ENCODE measurements around the gene CTSD.
A peak's percentile ranks its signal among the peaks of the same experiment; 100 is the strongest.

CTSD gene

GRCh38 chr11:1766719-1767398 is 3.1 kb upstream of the CTSD start:
- H3K4me1 ChIP-seq (ENCODE audit: control insufficient read depth, insufficient read depth, low read length) = peaks cover 29% of the 10 kb centered on the region
- no peaks in the 10 kb centered on the region for H3K36me3 ChIP-seq (ENCODE audit: control insufficient read depth, insufficient read depth, low read length, severe bottlenecking)
- no peak for DNase-seq (ENCODE audit: low read depth)
- H3K4me3 ChIP-seq (ENCODE audit: low read length) = no peak overlapping the region
- no peaks in the 10 kb centered on the region for H3K9me3 ChIP-seq (ENCODE audit: control insufficient read depth, low read length)
- no peaks in the 10 kb centered on the region for H3K27me3 ChIP-seq (replicated peaks; ENCODE audit: control insufficient read depth, insufficient read depth, low read length)
- H3K9ac ChIP-seq (ENCODE audit: low read length) = no peak overlapping the region

DNA sequence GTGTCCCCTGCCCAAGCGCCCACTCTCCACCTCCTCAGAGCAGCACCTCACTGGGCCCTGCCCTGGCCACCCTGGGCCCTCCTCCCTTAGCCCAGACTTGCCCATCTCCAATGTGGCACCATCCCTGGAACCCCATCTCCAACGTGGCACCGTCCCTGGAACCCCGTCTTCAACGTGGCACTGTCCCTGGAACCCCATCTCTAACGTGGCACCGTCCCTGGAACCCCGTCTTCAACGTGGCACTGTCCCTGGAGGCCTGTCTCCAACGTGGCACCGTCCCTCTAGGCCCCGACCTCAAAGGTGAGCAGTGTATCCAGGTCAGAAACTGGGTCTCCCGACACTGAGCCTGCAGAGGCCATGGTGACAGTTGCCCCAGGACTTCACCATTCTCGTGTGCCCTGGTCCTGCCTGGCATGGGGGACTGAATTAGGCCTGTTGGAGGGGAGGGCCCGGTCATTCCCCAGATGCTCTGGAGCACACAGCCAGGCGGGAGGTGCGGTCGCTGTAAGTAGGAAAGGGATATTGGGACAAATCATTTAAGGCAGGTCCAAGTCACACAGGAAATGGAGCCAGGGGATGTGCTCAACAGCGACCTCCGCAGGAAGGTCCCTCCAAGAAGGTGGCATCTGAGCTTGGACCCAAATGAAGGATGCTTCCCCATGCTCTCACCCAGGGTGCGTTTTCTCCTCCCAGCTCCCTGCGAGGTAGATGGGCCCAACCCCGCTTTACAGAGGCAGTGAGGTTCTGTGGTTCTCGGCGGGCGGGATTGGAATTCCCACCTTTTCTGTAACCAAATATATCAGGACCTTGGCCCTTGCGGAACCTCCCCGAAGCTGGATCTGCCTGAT is 2.4 kb upstream of the CTSD start:
- Histone ChIP-seq H3K36me3 (ENCODE audit: control insufficient read depth, insufficient read depth, low read length, severe bottlenecking) (peaks cover 2% of the 10 kb centered on the region), H3K27me3 (replicated peaks; ENCODE audit: control insufficient read depth, insufficient read depth, low read length) (no peaks in the 10 kb centered on the region), H3K4me3 (ENCODE audit: low read length) (no peak overlapping the region), H3K4me1 (ENCODE audit: control insufficient read depth, insufficient read depth, low read length) (peaks cover 30% of the 10 kb centered on the region), H3K9me3 (ENCODE audit: control insufficient read depth, low read length) (no peaks in the 10 kb centered on the region), H3K9ac (ENCODE audit: low read length) (no peak overlapping the region)
- DNase-seq (ENCODE audit: low read depth) = no peak

GRCh38 chr11:1763336-1763795 is 361 bp downstream of the CTSD start:
- Histone ChIP-seq H3K36me3 (ENCODE audit: control insufficient read depth, insufficient read depth, low read length, severe bottlenecking) (peaks cover 23% of the 10 kb centered on the region), H3K27me3 (replicated peaks; ENCODE audit: control insufficient read depth, insufficient read depth, low read length) (no peaks in the 10 kb centered on the region), H3K4me3 (ENCODE audit: low read length) (peak overlapping the region; percentile 85), H3K9ac (ENCODE audit: low read length) (peak overlapping the region; percentile 87), H3K9me3 (ENCODE audit: control insufficient read depth, low read length) (no peaks in the 10 kb centered on the region), H3K4me1 (ENCODE audit: control insufficient read depth, insufficient read depth, low read length) (peaks cover 44% of the 10 kb centered on the region)
- no peak for DNase-seq (ENCODE audit: low read depth)

DNA sequence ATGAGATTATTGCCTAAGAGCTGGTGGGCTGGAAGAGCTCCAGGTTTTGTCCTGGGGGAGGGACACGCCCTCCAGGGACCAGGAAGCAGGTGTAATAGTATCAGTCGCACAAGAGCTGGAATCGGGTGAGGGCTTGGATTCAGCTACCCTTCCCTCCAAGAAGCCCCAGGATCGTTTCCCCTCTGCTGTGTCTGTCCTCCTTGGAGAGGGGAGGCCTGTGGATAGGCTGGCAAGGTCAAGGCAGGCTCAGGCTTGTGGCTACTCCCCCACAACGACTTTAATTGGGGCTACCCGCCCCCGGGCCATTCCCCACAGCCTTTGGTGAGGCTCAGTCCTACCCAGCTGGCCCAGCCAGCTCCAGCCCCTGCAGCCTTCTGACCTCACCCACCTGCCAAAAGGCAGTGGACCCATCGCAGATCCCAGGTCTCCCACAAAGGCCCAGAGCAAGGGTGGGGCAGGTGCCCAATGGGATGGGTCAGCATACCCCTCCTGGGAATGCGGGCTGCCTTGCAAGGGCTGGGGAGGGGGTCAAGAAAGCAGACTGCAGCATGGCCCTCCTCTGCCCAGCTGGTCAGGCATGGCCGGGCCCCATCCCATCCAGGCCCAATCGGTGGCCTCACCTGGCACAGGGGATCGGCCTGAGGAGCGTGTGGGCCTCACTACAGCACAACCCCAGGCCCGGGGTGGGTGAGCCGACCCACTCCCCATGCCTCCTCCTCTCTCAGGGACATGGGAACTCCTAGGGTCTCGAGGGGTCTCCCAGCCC is 1.0 kb downstream of the CTSD start:
- no peaks in the 10 kb centered on the region for H3K27me3 ChIP-seq (replicated peaks; ENCODE audit: control insufficient read depth, insufficient read depth, low read length)
- H3K4me3 ChIP-seq (ENCODE audit: low read length) = peak overlapping the region; percentile 85
- peak overlapping the region; percentile 87 for H3K9ac ChIP-seq (ENCODE audit: low read length)
- H3K9me3 ChIP-seq (ENCODE audit: control insufficient read depth, low read length) = no peaks in the 10 kb centered on the region
- peaks cover 44% of the 10 kb centered on the region for H3K4me1 ChIP-seq (ENCODE audit: control insufficient read depth, insufficient read depth, low read length)
- DNase-seq (ENCODE audit: low read depth) = no peak
- peaks cover 27% of the 10 kb centered on the region for H3K36me3 ChIP-seq (ENCODE audit: control insufficient read depth, insufficient read depth, low read length, severe bottlenecking)

GRCh38 chr11:1761857-1762536 is 1.7 kb downstream of the CTSD start:
- Histone ChIP-seq H3K9ac (ENCODE audit: low read length) (peak overlapping the region; percentile 87), H3K27me3 (replicated peaks; ENCODE audit: control insufficient read depth, insufficient read depth, low read length) (no peaks in the 10 kb centered on the region), H3K4me3 (ENCODE audit: low read length) (peak overlapping the region; percentile 85), H3K36me3 (ENCODE audit: control insufficient read depth, insufficient read depth, low read length, severe bottlenecking) (peaks cover 33% of the 10 kb centered on the region), H3K4me1 (ENCODE audit: control insufficient read depth, insufficient read depth, low read length) (peaks cover 44% of the 10 kb centered on the region), H3K9me3 (ENCODE audit: control insufficient read depth, low read length) (no peaks in the 10 kb centered on the region)
- no peak for DNase-seq (ENCODE audit: low read depth)

DNA sequence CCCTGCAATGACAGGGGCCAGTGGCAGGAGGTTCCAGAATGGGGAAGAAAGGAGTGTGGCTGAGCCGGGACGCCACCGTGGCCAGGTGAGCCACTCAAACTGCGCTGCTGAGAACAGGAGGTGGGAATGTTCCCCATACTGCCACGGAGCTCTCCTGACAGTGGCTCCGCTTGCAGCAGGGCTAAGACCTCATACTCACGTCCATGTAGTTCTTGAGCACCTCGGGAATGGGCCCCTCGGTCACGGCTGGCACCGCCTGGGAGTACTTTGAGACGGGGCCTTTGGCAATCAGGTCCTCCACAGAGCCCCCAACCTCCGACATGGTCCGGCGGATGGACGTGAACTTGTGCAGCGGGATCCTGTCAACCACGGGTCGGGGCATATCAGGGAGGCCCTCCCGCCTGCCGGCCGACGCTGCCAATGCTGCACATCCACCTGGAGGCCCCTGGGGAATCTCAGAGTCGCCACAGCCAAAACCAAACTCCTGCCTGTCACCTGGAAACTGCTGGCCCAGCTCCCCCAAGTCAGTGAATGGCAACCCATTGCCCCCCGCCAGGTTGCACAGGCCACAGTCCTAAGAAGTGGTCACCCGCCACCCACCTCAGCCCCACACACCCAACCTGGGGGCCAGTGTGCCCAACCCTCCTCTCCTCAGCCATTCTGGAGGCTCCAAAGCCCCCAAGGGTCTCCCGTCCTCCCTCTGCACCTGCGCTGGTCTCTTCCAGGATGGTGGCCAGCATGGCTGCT is 2.4 kb downstream of the CTSD start:
- H3K9ac ChIP-seq (ENCODE audit: low read length) = peak overlapping the region; percentile 87
- H3K4me3 ChIP-seq (ENCODE audit: low read length) = peak overlapping the region; percentile 85
- peaks cover 44% of the 10 kb centered on the region for H3K4me1 ChIP-seq (ENCODE audit: control insufficient read depth, insufficient read depth, low read length)
- no peaks in the 10 kb centered on the region for H3K27me3 ChIP-seq (replicated peaks; ENCODE audit: control insufficient read depth, insufficient read depth, low read length)
- peaks cover 40% of the 10 kb centered on the region for H3K36me3 ChIP-seq (ENCODE audit: control insufficient read depth, insufficient read depth, low read length, severe bottlenecking)
- H3K9me3 ChIP-seq (ENCODE audit: control insufficient read depth, low read length) = no peaks in the 10 kb centered on the region
- no peak for DNase-seq (ENCODE audit: low read depth)

DNA sequence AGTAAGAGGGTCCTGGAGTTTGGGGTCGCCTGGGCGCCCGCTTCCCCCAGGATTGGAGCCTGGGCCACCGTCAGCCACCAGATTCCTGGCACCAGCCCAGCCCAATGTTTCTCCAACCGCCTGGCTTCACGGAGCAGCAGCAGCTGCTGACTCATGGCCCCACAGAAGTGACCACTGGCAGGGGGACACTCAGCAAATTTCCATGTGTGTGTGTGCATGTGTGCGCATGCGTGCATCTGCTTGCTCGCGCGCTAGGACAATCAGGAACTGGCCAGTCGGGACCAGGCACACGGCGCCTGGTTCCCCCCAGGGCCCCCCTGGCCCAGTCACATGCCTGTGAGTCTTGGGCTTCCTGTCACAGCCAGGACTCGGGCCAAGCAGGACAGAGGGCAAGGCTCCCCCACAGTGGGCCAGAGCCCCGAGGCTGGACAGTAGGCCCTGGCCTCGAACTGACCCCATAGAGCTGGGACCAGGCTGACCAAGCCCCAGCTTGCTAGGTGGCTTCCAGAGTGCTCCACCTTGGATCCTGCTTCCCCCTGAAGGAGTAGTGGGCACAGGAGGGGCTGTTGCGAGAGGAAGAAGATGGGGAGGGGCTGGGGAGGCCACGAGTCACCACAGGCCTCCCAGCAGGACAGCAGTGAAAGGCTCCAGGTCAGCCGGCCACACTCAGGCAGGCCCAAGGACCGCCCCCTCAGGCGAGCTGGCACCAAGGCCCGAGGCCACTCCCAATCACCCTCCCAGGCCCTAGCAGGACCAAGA is 3.2 kb downstream of the CTSD start:
- DNase-seq (ENCODE audit: low read depth) = no peak
- Histone ChIP-seq H3K36me3 (ENCODE audit: control insufficient read depth, insufficient read depth, low read length, severe bottlenecking) (peaks cover 48% of the 10 kb centered on the region), H3K9ac (ENCODE audit: low read length) (peak overlapping the region; percentile 87), H3K4me1 (ENCODE audit: control insufficient read depth, insufficient read depth, low read length) (peaks cover 44% of the 10 kb centered on the region), H3K27me3 (replicated peaks; ENCODE audit: control insufficient read depth, insufficient read depth, low read length) (no peaks in the 10 kb centered on the region), H3K9me3 (ENCODE audit: control insufficient read depth, low read length) (no peaks in the 10 kb centered on the region), H3K4me3 (ENCODE audit: low read length) (peak overlapping the region; percentile 47)

GRCh38 chr11:1759851-1760220 is 3.9 kb downstream of the CTSD start:
- Histone ChIP-seq H3K9me3 (ENCODE audit: control insufficient read depth, low read length) (no peaks in the 10 kb centered on the region), H3K36me3 (ENCODE audit: control insufficient read depth, insufficient read depth, low read length, severe bottlenecking) (peaks cover 55% of the 10 kb centered on the region), H3K4me3 (ENCODE audit: low read length) (peak overlapping the region; percentile 47), H3K4me1 (ENCODE audit: control insufficient read depth, insufficient read depth, low read length) (peaks cover 44% of the 10 kb centered on the region), H3K9ac (ENCODE audit: low read length) (peak overlapping the region; percentile 87), H3K27me3 (replicated peaks; ENCODE audit: control insufficient read depth, insufficient read depth, low read length) (no peaks in the 10 kb centered on the region)
- DNase-seq (ENCODE audit: low read depth) = no peak

GRCh38 chr11:1759151-1759850 is 4.4 kb downstream of the CTSD start:
- Histone ChIP-seq H3K4me1 (ENCODE audit: control insufficient read depth, insufficient read depth, low read length) (peaks cover 41% of the 10 kb centered on the region), H3K4me3 (ENCODE audit: low read length) (no peak overlapping the region), H3K36me3 (ENCODE audit: control insufficient read depth, insufficient read depth, low read length, severe bottlenecking) (peaks cover 60% of the 10 kb centered on the region), H3K9ac (ENCODE audit: low read length) (peak overlapping the region; percentile 87), H3K27me3 (replicated peaks; ENCODE audit: control insufficient read depth, insufficient read depth, low read length) (no peaks in the 10 kb centered on the region), H3K9me3 (ENCODE audit: control insufficient read depth, low read length) (no peaks in the 10 kb centered on the region)
- DNase-seq (ENCODE audit: low read depth) = no peak
